K562 (cell line): ENCODE measurements around the gene ADIPOR1. TPM values are rescaled to one million over a fixed set of nuclear protein-coding genes. Genes with fewer than 3 reads are reported as not detected.
A peak's percentile ranks its signal among the peaks of the same experiment; 100 is the strongest.

ENCODE experiments used
- CBX3 ChIP-seq, 2 experiments: IDR thresholded peaks; 1 replicate in 1 of 2; 2 replicates in 1 of 2; pipeline ENCODE4 v1.6.1; 2012; ENCODE audit warnings: inconsistent platforms in 2 of 2, low read length in 2 of 2, borderline replicate concordance in 1 of 2, control low read depth in 1 of 2
- DEAF1 ChIP-seq: fragments of 450-650 bp; formaldehyde crosslinking; IDR thresholded peaks from 2 replicates; pipeline ENCODE4 v1.4.0; 2020; ENCODE audit warnings: mild to moderate bottlenecking, moderate library complexity
- E2F1 ChIP-seq: sonication (generic); formaldehyde crosslinking; IDR thresholded peaks from 2 replicates; pipeline ENCODE4 v1.8.1; 2023; ENCODE audit warnings: mild to moderate bottlenecking, missing genetic modification reagents, moderate library complexity
- E2F5 ChIP-seq: sonication (generic); formaldehyde crosslinking; IDR thresholded peaks from 2 replicates; pipeline ENCODE4 v1.8.0; 2022; ENCODE audit warnings: mild to moderate bottlenecking, missing genetic modification reagents
- MAZ ChIP-seq, 2 experiments: fragments of 450-650 bp in 1 of 2; sonication (generic) in 1 of 2; formaldehyde crosslinking; IDR thresholded peaks in 1 of 2; conservative IDR thresholded peaks in 1 of 2; 2 replicates each; pipeline versions ENCODE4 v1.4.0 to v1.5.0; 2020; ENCODE audit warnings: mild to moderate bottlenecking in 1 of 2, missing genetic modification reagents in 1 of 2
- NONO ChIP-seq, 2 experiments: fragments of 200-400 bp in 1 of 2; fragments of 450-650 bp in 1 of 2; formaldehyde crosslinking in 1 of 2; IDR thresholded peaks; 2 replicates each; pipeline ENCODE4 v1.6.1; 2017; ENCODE audit warnings: low read depth in 2 of 2, mild to moderate bottlenecking in 2 of 2, moderate library complexity in 2 of 2, low read length in 1 of 2
- NR1H2 ChIP-seq: sonication (generic); formaldehyde crosslinking; IDR thresholded peaks from 2 replicates; pipeline ENCODE4 v1.4.0; 2020; ENCODE audit warnings: mild to moderate bottlenecking, missing genetic modification reagents
- PHF21A ChIP-seq: fragments of 450-650 bp; IDR thresholded peaks from 2 replicates; pipeline ENCODE4 v1.6.1; 2017; ENCODE audit warnings: low read depth, borderline replicate concordance
- PHTF2 ChIP-seq: fragments of 250-450 bp; sonication (Bioruptor Pico); IDR thresholded peaks from 2 replicates; pipeline ENCODE4 v1.5.0; 2021; ENCODE audit warnings: mild to moderate bottlenecking
- POLR2H ChIP-seq: IDR thresholded peaks from 2 replicates; pipeline ENCODE4 v1.6.1; 2016; ENCODE audit warnings: missing genetic modification characterization, low read depth, mild to moderate bottlenecking, control low read depth, missing compliant biosample characterization, moderate library complexity
- RFX5 ChIP-seq: IDR thresholded peaks from 2 replicates; pipeline ENCODE4 v1.6.1; 2011; ENCODE audit warnings: low read depth, mild to moderate bottlenecking, improper control_type of control experiment, low read length
- TCF7 ChIP-seq: sonication (generic); IDR thresholded peaks from 2 replicates; pipeline ENCODE4 v1.6.1; 2016; ENCODE audit warnings: antibody characterized with exemption, borderline replicate concordance
- USF2 ChIP-seq: sonication (generic); formaldehyde crosslinking; IDR thresholded peaks from 2 replicates; pipeline ENCODE4 v1.5.0; 2020; ENCODE audit warnings: missing genetic modification reagents
- ZMIZ1 ChIP-seq, 2 experiments: fragments of 150-350 bp in 1 of 2; IDR thresholded peaks; 2 replicates each; pipeline ENCODE4 v1.6.1; 2012 to 2016; ENCODE audit warnings: low read depth in 2 of 2, low read length in 2 of 2, mild to moderate bottlenecking in 1 of 2, moderate library complexity in 1 of 2
- polyA plus RNA-seq, 8 experiments: library from polyadenylated mRNA; depleted of rRNA in 4 of 8; stranded (reverse) in 5 of 8; unstranded in 3 of 8; fragments of >200 nt; fragmentation: Nextera tagmentation in 2 of 8; fragmentation: Illumina TruSeq in 1 of 8; extraction: Ambion mirVana in 2 of 8; extraction: Trizol in 1 of 8; gene quantifications; 2 replicates each; pipeline versions ENCODE4 v1.2.1 to v1.2.3, GENCODE V29; 2011 to 2014; ENCODE audit warnings: inconsistent platforms in 1 of 8, missing spikeins in 1 of 8
- total RNA-seq, 7 experiments: library from RNA; depleted of rRNA in 6 of 7; stranded (reverse); fragments of >200 nt in 6 of 7; fragmentation: Illumina TruSeq in 2 of 7; extraction: Trizol in 2 of 7; gene quantifications; 2 replicates each; pipeline versions ENCODE4 v1.2.1 to v1.2.3, GENCODE V29; 2011 to 2021; ENCODE audit warnings: low replicate concordance in 1 of 7

ADIPOR1 gene
- total and polyA plus RNA-seq, 9 of the 15 experiments (the other 6 are each of a cell fraction or from before 2014, with no cell fraction given), result 29.0 to 217 (median 100) TPM

GRCh38 chr1:203006948-203007871, 49.1 kb upstream of the ADIPOR1 start, which contains the start of gene TMEM183A (continued):
- TF ChIP-seq DEAF1 (CRISPR knock-in tag) (peak; percentile 23; the same call in 1 of the 2 replicates), POLR2H (tag) (peak; percentile 94), TCF7 (no peak), RFX5 (0 out of 2 replicates have a peak, but pooled peaks have one; percentile 61), NR1H2 (CRISPR knock-in tag) (peak; percentile 80; the same call in 1 of the 2 replicates), E2F1 (CRISPR knock-in tag) (0 out of 2 replicates have a peak, but pooled peaks have one; percentile 59), CBX3 (IDR thresholded peaks at IDR 0.05; ENCODE audit: borderline replicate concordance in 1 of 2, low read length in 2 of 2) (peak in 1 of 2 experiments; percentile 68; a peak in 1 of 3 replicates), USF2 (CRISPR knock-in tag) (no peak), E2F5 (0 out of 2 replicates have a peak, but pooled peaks have one; percentile 41), MAZ (CRISPR knock-in tag; conservative IDR thresholded peaks at IDR 0.05 in 1 of 2, IDR thresholded peaks at IDR 0.05 in 1 of 2) (peak; percentile 67 to 75; a peak in 3 of 4 replicates), PHTF2 (no peak), ZMIZ1 (IDR thresholded peaks at IDR 0.05; ENCODE audit: low read depth in 2 of 2, low read length in 2 of 2) (peak in 1 of 2 experiments; percentile 63; a peak in 2 of 4 replicates), NONO (IDR thresholded peaks at IDR 0.05; ENCODE audit: low read depth in 2 of 2, low read length in 1 of 2) (peak in 1 of 2 experiments; percentile 80; a peak in 1 of 4 replicates), PHF21A (0 out of 2 replicates have a peak, but pooled peaks have one; percentile 20)
